Neural progenitor cell (in vitro differentiated cells): ENCODE data around the gene NAA10.

ENCODE experiments used
- EZH2 ChIP-seq: fragments of 200-600 bp; sonication (generic); IDR thresholded peaks from 2 replicates; pipeline ENCODE4 v1.6.1; 2017; ENCODE audit warnings: antibody characterized with exemption, mild to moderate bottlenecking, moderate library complexity
- TF ChIP-seq, protein P1 (sequence below): fragments of 200-600 bp; sonication (generic); IDR thresholded peaks from 2 replicates; pipeline ENCODE4 v1.5.1; 2017; ENCODE audit warnings: antibody characterized with exemption, mild to moderate bottlenecking

- TF ChIP-seq, protein P1, sequence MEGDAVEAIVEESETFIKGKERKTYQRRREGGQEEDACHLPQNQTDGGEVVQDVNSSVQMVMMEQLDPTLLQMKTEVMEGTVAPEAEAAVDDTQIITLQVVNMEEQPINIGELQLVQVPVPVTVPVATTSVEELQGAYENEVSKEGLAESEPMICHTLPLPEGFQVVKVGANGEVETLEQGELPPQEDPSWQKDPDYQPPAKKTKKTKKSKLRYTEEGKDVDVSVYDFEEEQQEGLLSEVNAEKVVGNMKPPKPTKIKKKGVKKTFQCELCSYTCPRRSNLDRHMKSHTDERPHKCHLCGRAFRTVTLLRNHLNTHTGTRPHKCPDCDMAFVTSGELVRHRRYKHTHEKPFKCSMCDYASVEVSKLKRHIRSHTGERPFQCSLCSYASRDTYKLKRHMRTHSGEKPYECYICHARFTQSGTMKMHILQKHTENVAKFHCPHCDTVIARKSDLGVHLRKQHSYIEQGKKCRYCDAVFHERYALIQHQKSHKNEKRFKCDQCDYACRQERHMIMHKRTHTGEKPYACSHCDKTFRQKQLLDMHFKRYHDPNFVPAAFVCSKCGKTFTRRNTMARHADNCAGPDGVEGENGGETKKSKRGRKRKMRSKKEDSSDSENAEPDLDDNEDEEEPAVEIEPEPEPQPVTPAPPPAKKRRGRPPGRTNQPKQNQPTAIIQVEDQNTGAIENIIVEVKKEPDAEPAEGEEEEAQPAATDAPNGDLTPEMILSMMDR = no peak
- no peak for TF ChIP-seq EZH2
These were observed 40.0 kb upstream of the NAA10 start for GRCh38 chrX:153974726-153975286.
